Peyer's patch (tissue), 4 donors: Measurements from ENCODE around the gene SHROOM2.

Experiments
- POLR2A ChIP-seq, 2 donors: fragments of 450-650 bp; IDR thresholded peaks; one replicate each; pipeline ENCODE4 v1.5.1; 2017; ENCODE audit warnings: antibody characterized with exemption in 2 of 2, mild to moderate bottlenecking in 2 of 2, moderate library complexity in 2 of 2
- TF ChIP-seq, protein P1 (sequence below), 6 experiments: fragments of 450-650 bp in 4 of 6; fragments of 200-600 bp in 2 of 6; sonication (generic) in 1 of 6; IDR thresholded peaks; one replicate each; pipeline ENCODE4 v1.5.1; 2017 to 2019; ENCODE audit warnings: antibody characterized with exemption in 6 of 6, mild to moderate bottlenecking in 3 of 6, moderate library complexity in 1 of 6

DNA sequence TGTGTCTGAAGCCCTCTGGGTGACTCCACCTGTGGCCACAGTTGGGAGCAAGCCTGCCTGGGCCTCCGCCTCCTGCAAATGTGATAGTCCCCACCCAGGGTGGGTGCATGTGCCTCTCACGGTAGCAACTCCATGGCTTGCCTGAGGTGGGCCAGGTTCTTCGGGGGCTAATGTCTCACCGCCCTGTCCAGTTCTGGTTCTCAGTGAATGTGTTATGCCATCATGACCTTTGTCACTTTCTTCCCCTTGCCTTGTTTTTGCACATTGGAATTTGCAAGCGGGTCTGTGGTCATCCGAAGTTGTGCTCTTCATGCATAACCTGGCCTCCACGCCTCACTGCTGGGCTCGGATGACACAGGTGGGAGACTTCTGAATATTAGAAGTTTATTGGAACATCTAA is 39.7 kb downstream of the SHROOM2 start:
- TF ChIP-seq, protein P1, sequence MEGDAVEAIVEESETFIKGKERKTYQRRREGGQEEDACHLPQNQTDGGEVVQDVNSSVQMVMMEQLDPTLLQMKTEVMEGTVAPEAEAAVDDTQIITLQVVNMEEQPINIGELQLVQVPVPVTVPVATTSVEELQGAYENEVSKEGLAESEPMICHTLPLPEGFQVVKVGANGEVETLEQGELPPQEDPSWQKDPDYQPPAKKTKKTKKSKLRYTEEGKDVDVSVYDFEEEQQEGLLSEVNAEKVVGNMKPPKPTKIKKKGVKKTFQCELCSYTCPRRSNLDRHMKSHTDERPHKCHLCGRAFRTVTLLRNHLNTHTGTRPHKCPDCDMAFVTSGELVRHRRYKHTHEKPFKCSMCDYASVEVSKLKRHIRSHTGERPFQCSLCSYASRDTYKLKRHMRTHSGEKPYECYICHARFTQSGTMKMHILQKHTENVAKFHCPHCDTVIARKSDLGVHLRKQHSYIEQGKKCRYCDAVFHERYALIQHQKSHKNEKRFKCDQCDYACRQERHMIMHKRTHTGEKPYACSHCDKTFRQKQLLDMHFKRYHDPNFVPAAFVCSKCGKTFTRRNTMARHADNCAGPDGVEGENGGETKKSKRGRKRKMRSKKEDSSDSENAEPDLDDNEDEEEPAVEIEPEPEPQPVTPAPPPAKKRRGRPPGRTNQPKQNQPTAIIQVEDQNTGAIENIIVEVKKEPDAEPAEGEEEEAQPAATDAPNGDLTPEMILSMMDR (IDR thresholded peaks at IDR 0.05), result no peak
- no peak for TF ChIP-seq POLR2A (IDR thresholded peaks at IDR 0.05)
